ENCODE results near the gene KPNB1. TPM values are rescaled to one million over a fixed set of nuclear protein-coding genes. Genes with fewer than 3 reads are reported as not detected.

Gene KPNB1
- total and polyA plus RNA-seq, 2 of the 8 experiments (the other 6 are each of a cell fraction or from before 2014, with no cell fraction given) = 171 to 625 TPM

DNA sequence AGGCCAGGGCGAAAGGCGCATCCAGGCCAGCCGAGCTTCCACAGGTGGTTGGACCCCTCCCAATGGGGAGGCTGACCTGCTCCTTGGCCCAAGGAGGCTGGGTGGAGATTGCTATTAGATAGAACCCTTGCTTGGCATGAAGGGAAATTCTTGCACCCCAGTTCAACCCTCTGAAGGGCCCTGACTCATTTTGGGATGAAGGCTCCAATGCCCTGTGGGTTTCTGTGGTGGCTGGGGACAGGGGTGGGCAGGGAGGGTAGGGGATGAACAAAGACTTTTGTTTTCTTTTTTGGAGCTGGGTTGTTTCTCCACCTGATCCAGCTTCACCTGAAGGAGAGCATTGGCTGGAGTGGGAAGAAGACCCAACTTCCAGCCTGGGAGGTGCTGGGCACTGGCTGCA, 66.7 kb downstream of the KPNB1 start:
- Histone ChIP-seq H3K56ac (replicated peaks; ENCODE audit: insufficient read length, low read depth, low read length) (no peak overlapping the region), H4K91ac (replicated peaks; ENCODE audit: insufficient read length, low read length) (no peak overlapping the region), H4K5ac (ENCODE audit: insufficient read length, low read depth, low read length) (no peak overlapping the region), H3K23ac (ENCODE audit: insufficient read length) (no peak overlapping the region), H3K23me2 (ENCODE audit: low read depth, low read length) (no peaks in the 10 kb centered on the region), H3K27me3 (replicated peaks in 1 of 4; ENCODE audit: control insufficient read depth in 3 of 4, extremely low read depth in 1 of 4, insufficient read depth in 3 of 4, low read length in 3 of 4) (peaks cover 0 to 16% (median 14%) of the 10 kb centered on the region in 4 experiments; a peak in 5 of 7 replicates), H3K36me3 (ENCODE audit: control insufficient read depth in 2 of 4, insufficient read depth in 4 of 4, low read length in 3 of 4) (no peaks in the 10 kb centered on the region), H3K18ac (ENCODE audit: extremely low read depth, low read length) (no peak overlapping the region), H2BK12ac (ENCODE audit: low read depth, low read length) (no peak overlapping the region), H3K27ac (ENCODE audit: low read depth, low read length) (no peak overlapping the region), H3K4me2 (ENCODE audit: insufficient read depth in 1 of 2, low read depth in 2 of 2, low read length in 2 of 2) (no peak overlapping the region), H2BK15ac (ENCODE audit: low read length) (no peak overlapping the region), H3K4me3 (ENCODE audit: extremely low read depth in 1 of 4, insufficient read depth in 2 of 4, low read depth in 3 of 4, low read length in 4 of 4) (no peak overlapping the region), H2BK20ac (ENCODE audit: low read length) (no peak overlapping the region), H2AK5ac (ENCODE audit: low read depth, low read length) (no peak overlapping the region), H3K14ac (ENCODE audit: insufficient read length) (no peak overlapping the region), H2AFZ (ENCODE audit: low read length) (no peak overlapping the region), H3K4me1 (replicated peaks in 1 of 4; ENCODE audit: control insufficient read depth in 3 of 4, insufficient read depth in 4 of 4, low read length in 3 of 4) (peaks cover 0 to 26% (median 9%) of the 10 kb centered on the region in 4 experiments; a peak in 6 of 7 replicates), H4K20me1 (replicated peaks in 1 of 2; ENCODE audit: control insufficient read depth in 1 of 2, insufficient read depth in 2 of 2, low read length in 2 of 2) (no peaks in the 10 kb centered on the region), H2BK5ac (ENCODE audit: low read depth, low read length) (no peak overlapping the region), H3K79me1 (ENCODE audit: low read depth, low read length) (no peaks in the 10 kb centered on the region), H3K9ac (replicated peaks in 1 of 4; ENCODE audit: extremely low read depth in 1 of 4, low read depth in 3 of 4, low read length in 3 of 4) (no peak overlapping the region), H2BK120ac (replicated peaks; ENCODE audit: low read depth, low read length) (no peak overlapping the region), H3K79me2 (ENCODE audit: control insufficient read depth in 1 of 2, insufficient read depth in 2 of 2, low read length in 2 of 2) (no peaks in the 10 kb centered on the region), H3K9me3 (ENCODE audit: insufficient read depth in 2 of 2, low read depth in 1 of 2, low read length in 1 of 2) (no peaks in the 10 kb centered on the region), H3K4ac (replicated peaks; ENCODE audit: insufficient read length, low read depth, low read length) (no peak overlapping the region), H4K8ac (ENCODE audit: extremely low read depth, insufficient read depth, low read length) (no peak overlapping the region)
- TF ChIP-seq RFX5 (IDR thresholded peaks at IDR 0.05; ENCODE audit: borderline replicate concordance, low read depth, low read length) = no peak
- TF ChIP-seq TBP (IDR thresholded peaks at IDR 0.05; ENCODE audit: low read depth, low read length) = no peak
- no peak for TF ChIP-seq RBBP5 (IDR thresholded peaks at IDR 0.05; ENCODE audit: borderline replicate concordance, low read depth, low read length)
- TF ChIP-seq, protein P1, sequence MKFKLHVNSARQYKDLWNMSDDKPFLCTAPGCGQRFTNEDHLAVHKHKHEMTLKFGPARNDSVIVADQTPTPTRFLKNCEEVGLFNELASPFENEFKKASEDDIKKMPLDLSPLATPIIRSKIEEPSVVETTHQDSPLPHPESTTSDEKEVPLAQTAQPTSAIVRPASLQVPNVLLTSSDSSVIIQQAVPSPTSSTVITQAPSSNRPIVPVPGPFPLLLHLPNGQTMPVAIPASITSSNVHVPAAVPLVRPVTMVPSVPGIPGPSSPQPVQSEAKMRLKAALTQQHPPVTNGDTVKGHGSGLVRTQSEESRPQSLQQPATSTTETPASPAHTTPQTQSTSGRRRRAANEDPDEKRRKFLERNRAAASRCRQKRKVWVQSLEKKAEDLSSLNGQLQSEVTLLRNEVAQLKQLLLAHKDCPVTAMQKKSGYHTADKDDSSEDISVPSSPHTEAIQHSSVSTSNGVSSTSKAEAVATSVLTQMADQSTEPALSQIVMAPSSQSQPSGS (IDR thresholded peaks at IDR 0.05; ENCODE audit: low read length) = no peak
- TF ChIP-seq YY1 (IDR thresholded peaks at IDR 0.05; ENCODE audit: low read depth, low read length) = no peak
- no peak for TF ChIP-seq HDAC2 (IDR thresholded peaks at IDR 0.05; ENCODE audit: borderline replicate concordance in 1 of 2, low read depth in 2 of 2, low read length in 2 of 2)
- WGBS, 2 experiments (ENCODE audit: extremely low coverage in 1 of 2, insufficient coverage in 1 of 2, insufficient read length in 1 of 2, insufficient replicate concordance in 2 of 2, low coverage in 1 of 2, low lambda C conversion rate in 2 of 2, missing lambda C conversion rate in 1 of 2) = 97% methylated on average over 3 of the region's 3 CpGs; no CpG with 5 or more reads in 1 of the 2 experiments
- FAIRE-seq (no peak), DNase-seq (ENCODE audit: low read depth in 1 of 2, low spot score in 2 of 2) (no peak)
- POLR2A ChIA-PET (ENCODE audit: partially characterized antibody) = no interaction called here
- CTCF ChIA-PET (ENCODE audit: partially characterized antibody) = interaction anchor here (0.6 to 8.3 kb wide), 7 partner anchors 8 to 52 kb away, joined by 3 to 179 read pairs (median 3); partner anchors contain the start of genes TBKBP1 and TBX21
